PC-9 (cell line): ENCODE results near the gene SPRY4.

Experiments
- CTCF ChIP-seq: fragments of 200-600 bp; sonication (generic); conservative IDR thresholded peaks from 2 replicates; pipeline ENCODE4 v1.6.1; 2017; ENCODE audit warnings: mixed run types, antibody characterized with exemption, mild to moderate bottlenecking, moderate library complexity
- EZH2 ChIP-seq: fragments of 200-600 bp; sonication (generic); IDR thresholded peaks from 2 replicates; pipeline ENCODE4 v1.8.0; 2017; ENCODE audit warnings: antibody characterized with exemption, low read depth

GRCh38 chr5:142339781-142340180 is 15.0 kb upstream of the SPRY4 start:
- TF ChIP-seq CTCF (no peak), EZH2 (no peak)
